Coronary artery (tissue), 2 donors: ENCODE data around the gene SLC26A11.

ENCODE experiments used
- DNase-seq: peaks from one replicate; pipeline ENCODE4 v3.0.0-alpha.2; 2017; ENCODE audit warnings: low spot score
- H3K27ac ChIP-seq, 2 donors: fragments of 200-600 bp; sonication (generic); one replicate each; pipeline ENCODE4 v1.5.1; 2016 to 2019
- H3K4me3 ChIP-seq: fragments of 200-600 bp; sonication (generic); 2 replicates; pipeline ENCODE4 v1.5.1; 2016; ENCODE audit warnings: mild to moderate bottlenecking, moderate library complexity
- TF ChIP-seq, protein P1 (sequence below): fragments of 200-600 bp; sonication (generic); IDR thresholded peaks from one replicate; pipeline ENCODE4 v1.5.1; 2019; ENCODE audit warnings: antibody characterized with exemption

The SLC26A11 gene

DNA sequence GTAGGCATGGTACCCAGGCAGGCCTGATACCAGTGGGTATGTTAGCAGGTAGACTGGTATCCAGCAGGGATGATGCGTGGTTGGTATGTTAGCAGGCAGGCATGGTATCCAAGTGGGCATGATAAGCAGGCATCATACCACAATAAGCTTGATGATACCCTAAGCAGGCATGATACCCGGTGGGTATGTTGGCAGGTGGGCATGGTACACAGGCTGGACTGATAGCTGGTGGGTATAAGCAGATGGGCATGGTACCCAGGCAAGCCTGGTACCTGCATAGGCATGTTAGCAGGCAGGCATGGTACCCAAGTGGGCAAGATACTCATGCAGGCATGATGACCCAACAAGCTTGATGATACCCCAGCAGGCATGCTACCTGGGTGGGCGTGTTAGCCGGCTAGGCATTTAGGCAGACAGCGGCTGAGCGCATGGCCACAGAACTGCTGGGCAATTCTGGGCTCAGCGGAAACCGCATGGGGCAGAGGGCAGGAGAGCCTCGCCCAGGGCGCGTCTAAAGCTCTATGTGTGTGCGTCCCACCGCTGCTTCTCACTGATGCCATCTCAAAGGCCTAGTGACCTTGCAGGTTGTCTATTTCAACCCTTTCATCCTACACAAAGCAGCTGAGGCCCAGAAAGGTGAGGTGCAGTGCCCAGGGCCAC is 2.4 kb upstream of the SLC26A11 start:
- TF ChIP-seq, protein P1, sequence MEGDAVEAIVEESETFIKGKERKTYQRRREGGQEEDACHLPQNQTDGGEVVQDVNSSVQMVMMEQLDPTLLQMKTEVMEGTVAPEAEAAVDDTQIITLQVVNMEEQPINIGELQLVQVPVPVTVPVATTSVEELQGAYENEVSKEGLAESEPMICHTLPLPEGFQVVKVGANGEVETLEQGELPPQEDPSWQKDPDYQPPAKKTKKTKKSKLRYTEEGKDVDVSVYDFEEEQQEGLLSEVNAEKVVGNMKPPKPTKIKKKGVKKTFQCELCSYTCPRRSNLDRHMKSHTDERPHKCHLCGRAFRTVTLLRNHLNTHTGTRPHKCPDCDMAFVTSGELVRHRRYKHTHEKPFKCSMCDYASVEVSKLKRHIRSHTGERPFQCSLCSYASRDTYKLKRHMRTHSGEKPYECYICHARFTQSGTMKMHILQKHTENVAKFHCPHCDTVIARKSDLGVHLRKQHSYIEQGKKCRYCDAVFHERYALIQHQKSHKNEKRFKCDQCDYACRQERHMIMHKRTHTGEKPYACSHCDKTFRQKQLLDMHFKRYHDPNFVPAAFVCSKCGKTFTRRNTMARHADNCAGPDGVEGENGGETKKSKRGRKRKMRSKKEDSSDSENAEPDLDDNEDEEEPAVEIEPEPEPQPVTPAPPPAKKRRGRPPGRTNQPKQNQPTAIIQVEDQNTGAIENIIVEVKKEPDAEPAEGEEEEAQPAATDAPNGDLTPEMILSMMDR, result no peak
- H3K4me3 ChIP-seq, result no peak overlapping the region
- DNase-seq, result no peak
- H3K27ac ChIP-seq, result no peak overlapping the region

DNA sequence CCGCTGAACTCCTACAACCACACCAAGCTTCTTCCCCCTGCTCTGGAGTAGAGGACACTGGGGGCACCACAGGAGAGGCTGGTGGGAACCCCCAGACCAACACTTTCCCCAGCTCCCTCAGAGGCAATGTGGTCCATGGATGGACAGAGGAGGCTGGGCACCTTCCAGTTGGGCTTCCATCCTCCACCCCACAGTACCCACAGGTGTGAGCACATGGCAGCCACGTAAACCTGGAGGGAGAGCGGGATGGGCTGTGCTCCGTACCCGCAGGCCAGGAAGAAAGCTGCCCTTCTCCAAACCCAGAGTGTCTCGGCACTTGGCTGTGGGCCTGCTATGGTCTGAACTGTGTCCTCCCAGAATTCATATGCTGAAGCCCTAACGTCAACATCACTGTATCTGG is 1.8 kb upstream of the SLC26A11 start:
- Histone ChIP-seq H3K27ac (no peak overlapping the region), H3K4me3 (no peak overlapping the region)
- no peak for DNase-seq
- TF ChIP-seq, protein P1, result no peak

DNA sequence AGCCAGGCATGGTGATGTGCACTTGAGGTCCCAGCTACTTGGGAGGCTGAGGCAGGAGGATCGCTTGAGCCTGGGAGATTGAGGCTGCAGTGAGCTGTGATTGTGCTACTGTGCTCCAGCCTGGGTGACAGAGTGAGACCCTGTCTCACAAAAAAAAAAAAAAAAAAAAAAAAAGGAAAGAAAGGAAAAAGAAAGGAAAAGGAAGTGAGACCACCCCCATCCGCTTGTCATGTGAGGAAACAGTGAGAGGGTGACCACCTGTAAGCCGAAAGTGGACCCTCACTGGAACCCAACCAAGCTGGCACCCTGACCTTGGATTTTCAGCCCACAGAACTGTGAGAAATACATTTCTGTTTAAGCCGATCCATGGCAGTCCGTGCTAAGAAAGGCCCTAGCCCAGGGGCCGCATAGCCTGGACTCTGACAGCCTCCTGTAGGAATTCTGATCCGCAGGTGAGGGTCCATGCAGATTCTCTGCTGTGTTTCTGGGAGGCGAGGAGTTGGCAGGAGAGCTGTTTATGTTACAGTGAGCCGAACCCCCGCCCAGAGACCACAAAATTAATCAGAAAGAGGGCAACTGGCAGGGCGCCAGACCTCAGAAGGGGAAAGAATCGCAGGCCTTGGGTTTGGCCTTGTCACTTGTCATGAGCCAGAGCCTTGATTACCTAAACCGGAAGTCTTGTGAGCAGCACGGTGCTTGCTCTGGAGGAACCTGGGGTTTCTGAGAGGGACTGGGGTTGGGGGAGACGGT is 1.0 kb upstream of the SLC26A11 start:
- Histone ChIP-seq H3K27ac (peak overlapping the region; percentile 86 to 93), H3K4me3 (peak overlapping the region; percentile 97)
- no peak for DNase-seq
- TF ChIP-seq, protein P1, result no peak

DNA sequence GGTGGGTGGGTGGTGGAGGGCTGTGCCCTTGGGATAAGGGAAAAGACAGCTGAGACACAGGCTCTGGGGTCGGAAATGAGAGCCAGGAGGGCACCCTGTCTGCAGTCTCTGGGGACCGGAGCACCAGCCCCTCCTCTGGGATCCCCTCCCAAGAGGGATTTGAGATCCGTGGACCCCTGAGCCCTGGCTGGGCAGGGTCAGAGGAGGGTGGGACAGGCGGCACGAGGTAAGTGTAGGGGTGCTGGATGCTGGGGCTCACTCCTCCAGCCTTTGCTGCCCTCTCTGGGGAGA is 519 bp upstream of the SLC26A11 start:
- Histone ChIP-seq H3K27ac (peak overlapping the region; percentile 86 to 93), H3K4me3 (peak overlapping the region; percentile 97)
- DNase-seq, result no peak
- TF ChIP-seq, protein P1, result no peak

DNA sequence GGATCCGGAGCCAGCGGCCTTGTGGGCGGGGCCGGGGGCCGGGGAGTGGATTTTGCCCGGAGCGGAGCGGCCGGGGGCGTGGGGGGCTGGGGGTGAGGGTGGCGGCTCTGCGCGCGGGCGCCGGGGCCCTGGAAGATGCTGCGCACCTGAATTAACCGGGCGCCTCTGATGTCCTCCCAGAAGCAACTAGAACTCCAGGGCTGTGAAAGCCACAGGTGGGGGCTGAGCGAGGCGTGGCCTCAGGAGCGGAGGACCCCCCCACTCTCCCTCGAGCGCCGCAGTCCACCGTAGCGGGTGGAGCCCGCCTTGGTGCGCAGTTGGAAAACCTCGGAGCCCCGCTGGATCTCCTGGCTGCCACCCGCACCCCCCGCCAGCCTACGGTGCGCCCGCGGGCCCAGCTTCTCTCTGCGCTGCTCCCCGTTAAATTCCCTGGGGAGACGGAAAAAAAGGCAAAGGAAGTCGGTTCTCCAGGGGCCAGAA is 549 bp downstream of the SLC26A11 start:
- Histone ChIP-seq H3K27ac (peak overlapping the region; percentile 86 to 93), H3K4me3 (peak overlapping the region; percentile 97)
- TF ChIP-seq, protein P1, result no peak
- no peak for DNase-seq

DNA sequence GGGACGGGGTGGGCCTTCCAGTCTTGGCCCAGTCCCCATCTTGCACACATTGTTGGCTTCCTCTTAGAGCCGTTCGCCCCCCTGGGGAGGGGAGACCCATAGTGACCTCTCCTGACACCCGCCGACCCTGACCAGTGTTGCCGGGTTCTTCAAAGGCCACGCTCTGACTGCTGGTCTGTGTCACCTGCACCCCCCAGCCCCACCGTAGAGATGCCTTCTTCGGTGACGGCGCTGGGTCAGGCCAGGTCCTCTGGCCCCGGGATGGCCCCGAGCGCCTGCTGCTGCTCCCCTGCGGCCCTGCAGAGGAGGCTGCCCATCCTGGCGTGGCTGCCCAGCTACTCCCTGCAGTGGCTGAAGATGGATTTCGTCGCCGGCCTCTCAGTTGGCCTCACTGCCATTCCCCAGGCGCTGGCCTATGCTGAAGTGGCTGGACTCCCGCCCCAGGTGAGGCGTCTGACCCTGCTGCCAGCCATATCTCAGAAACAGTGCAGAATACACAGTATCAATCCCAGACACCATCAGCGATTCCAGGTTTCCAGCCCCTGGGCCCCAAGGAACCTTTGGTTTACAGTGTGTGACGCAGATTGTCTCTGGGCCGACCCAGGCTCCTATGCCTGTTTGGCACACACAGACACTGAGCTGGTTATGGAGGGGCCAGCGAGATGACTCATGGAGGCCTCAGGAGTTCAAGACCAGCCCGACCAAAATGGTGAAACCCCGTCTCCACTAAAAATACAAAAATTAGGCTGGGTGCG is 1.3 kb downstream of the SLC26A11 start:
- TF ChIP-seq, protein P1, result no peak
- DNase-seq, result no peak
- peak overlapping the region; percentile 97 for H3K4me3 ChIP-seq
- peak overlapping the region in 1 of 2 donors; percentile 93 for H3K27ac ChIP-seq
